Activated CD8-positive, alpha-beta memory T cell treated with anti-CD3 and anti-CD28 coated beads, Interleukin-2, amount 50 U/mL, for 1 hour (primary cell): Measurements from ENCODE around the gene AKNA.

ENCODE experiments used
- DNase-seq: peaks from one replicate; pipeline ENCODE4 v3.0.0-alpha.2; 2020; ENCODE audit errors: extremely low read depth

The AKNA gene

DNA sequence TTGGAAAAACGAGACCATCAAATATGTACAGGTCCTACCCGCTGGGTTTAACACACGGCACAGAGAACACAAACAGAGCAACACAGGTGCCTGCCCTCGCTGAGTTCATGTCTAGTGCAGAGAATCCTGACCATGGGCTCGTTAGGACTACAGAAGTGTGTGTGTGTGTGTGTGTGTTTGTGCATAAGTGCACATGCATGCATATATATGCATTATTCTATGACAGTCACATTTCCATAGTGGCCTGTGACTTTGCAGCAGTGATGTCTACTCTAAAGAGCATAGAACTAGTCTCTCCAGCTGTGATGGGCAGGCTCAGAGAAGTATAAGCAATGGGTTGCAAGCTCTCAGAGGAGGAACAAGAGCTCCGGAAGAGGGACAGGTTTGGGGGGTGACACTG lies 30.4 kb downstream of the AKNA start:
- no peak for DNase-seq

DNA sequence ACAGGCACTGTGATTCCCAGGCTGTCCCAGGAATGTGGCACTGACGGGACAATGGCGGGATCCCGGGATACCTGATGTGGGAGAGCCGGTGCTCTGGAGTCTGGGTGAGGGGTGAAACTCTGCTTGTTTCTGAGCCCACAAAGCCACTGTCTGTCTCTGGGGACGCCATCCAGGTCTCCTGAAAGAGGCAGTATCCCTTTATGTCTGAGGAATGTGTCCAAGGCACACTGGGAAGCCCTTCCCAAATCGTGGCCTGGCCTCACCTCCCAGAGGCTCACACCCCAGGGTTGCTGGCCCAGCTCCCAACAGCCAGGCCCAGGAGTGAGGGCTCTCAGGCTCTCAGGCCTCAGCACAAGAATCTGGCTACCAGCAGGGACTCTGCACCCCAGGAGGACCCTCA lies 31.0 kb downstream of the AKNA start:
- DNase-seq = no peak

DNA sequence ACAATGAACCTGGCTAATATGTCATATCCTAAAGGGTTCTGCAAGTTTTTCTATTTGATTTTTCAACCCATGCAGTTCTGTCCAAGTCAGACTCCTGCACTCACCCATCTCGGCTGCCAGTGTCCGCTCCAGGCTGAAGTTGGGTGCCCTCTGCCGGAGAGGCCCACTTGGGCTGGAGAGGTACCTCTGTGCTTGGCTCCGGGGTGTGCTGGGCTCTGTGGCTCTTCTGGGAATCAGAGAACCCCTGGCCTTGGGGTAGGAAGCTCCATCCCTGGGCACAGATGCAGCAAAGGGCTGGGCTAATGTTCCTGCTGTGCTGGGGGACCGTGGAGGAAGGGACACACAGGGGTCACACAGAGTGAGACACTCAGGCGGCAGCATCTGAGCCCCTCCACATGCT lies 32.0 kb downstream of the AKNA start:
- DNase-seq = no peak

DNA sequence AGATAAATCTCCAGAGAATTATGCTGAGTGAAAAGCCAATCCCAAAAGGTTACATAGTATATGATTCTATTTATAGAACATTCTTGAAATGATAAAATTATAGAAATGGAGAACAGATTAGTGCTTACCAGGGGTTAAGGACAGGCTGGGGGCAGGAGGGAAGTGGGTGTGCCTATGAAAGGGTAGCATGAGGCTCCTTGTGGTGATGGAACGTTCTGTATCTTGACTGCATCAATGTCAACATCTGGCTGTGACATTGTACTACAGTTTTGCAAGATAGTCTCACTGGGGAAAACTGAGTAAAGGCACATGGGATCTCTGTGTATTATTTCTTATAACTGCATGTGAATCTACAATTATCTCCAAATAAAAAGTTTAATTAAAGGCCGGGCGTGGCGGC lies 35.9 kb downstream of the AKNA start:
- DNase-seq = no peak

DNA sequence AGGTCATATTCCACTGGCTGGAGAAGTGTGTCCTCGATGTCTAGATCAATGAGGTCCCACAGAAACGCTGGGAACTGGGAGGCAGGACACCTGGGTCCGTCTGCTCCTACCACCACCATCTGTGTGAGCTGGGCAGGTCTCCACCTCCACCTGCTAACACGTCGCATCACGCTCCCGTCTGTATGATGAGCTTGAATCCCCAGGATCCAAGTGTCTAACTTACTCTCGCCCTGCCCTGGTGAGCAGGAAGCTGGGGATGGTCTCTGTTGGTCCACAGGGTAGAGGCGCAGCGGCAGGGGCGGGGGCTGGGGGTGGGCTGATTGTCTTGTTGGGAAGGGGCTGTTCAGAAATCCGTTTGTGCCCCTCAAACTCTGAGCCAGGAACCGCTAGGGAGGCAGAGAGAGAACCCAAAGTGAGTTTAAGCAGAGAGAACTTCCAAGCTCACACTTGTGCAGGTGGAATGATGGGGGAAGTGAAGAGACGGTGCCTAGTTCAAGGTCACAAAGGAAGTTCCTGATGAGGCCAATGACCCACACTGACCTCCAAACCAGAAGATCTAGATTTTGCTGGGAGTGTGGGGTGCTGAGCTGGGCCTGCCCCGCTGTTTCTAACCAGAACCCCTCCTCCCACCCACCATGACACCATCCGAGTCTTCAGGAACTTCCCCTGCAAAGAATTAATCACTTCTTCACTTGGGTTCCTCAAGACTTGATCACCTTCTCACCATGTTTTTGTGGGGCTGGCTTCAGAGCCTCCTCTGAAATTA lies 37.0 kb downstream of the AKNA start:
- DNase-seq = no peak

DNA sequence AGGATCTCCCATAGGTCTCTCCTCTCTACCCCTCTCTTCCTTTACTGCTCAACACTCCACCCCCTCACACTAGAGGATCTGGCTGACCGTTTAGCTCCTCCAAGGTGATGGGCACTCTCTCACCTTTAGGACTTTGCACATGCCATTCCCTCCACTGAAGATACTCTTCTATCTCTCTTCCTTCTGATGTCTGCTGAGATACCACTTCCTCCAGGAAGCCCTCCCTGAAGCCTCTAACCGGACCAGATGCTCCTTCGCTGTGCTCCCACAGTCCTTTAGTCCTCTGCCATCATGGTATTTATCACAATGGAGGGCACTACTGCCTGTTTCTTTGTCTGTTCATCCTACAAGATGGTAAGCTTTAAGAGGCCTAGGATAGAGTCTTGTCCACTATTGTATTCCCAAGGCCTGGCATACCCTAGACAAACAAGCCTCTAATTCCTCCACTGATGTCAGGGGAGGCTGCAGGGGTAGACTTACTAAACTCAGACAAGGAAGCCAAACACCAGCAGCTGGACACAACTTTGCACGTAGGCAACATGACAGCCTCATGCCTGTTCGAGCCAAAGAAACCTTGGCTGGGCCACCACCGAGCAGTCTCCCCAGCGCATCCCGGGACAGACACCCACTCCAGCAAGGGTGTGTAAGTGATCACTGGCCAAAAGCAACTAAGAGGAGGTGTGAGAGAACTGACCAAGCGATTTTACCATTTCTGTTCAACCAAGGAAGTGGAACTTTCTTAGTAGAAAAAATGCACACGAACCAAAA lies 37.9 kb downstream of the AKNA start:
- no peak for DNase-seq

DNA sequence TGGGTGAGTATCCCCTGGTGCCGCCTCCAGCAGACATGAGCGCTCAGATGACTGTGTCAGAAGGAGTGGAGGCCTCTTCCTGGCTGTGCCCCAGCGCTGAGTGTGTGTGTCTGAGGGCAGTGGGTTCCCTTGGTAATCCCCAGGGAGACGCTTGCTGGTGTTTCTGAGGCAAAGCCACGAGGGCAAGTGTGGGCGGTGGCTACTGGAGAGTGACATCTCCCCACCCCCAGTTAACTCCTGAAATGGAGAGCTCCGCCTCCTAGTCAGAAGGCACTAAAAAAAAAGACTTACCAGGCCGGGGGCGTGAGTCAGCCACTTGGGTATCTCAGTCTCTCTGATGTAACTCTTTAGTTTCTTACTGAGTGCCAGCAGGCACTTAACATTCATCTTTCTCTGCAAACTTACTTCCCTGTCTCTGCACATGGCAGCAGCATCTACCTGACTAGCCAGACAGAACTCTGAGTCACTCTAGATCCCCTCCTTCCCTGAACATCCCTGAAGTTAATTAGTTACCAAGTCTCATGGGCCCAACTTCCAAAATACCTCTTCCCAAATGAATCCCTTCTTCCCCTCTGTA lies 38.8 kb downstream of the AKNA start:
- no peak for DNase-seq

DNA sequence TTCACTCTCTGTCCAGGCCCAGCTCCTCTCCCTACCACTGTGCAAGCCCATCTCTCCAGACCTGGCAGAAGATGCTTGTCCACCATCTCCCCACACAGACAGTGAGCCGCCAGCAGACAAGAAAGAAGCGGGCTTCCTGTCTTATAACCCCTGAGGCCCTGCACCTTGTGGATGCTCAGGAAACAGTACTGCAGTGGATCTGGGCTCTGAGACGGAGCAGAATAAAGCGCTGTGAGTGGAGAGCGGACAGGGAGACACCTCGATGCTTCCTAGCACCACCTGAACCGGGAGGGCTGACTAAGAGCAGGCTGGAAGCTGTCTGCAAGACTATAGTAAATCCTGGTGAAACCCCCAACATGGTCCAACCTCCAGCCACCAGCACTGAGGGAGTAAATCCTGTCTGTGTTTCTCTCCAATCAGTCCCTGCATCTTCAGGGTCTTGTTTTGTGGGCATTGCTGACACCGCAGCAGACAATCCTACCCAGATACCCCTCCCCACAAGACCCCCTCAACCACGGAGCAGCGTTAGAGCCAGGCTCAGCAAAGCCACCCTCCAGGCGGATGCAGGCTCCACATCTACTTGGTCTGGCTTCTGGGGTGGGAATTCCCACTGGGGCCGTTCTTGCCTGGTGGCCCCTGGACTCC lies 39.4 kb downstream of the AKNA start:
- no peak for DNase-seq

DNA sequence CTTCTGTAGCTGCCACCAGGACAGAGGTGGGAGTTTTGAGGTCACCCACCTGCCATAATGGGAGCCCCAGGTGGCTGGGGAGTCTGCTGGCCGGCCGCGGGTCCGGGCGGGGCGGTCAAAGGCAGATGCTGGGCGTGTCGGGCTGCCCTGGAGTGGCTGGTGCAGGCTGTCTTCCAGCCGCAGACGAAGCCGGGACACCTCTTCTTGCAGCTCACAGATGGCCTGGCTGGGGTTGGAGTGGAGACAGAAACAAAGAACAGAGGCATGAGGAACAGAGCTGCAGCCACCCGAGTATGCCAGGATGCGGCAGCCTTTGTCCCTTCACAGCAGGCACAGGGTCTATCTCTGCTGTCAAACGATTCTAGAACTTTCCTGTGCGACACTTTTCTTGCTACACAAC lies 40.1 kb downstream of the AKNA start:
- no peak for DNase-seq

DNA sequence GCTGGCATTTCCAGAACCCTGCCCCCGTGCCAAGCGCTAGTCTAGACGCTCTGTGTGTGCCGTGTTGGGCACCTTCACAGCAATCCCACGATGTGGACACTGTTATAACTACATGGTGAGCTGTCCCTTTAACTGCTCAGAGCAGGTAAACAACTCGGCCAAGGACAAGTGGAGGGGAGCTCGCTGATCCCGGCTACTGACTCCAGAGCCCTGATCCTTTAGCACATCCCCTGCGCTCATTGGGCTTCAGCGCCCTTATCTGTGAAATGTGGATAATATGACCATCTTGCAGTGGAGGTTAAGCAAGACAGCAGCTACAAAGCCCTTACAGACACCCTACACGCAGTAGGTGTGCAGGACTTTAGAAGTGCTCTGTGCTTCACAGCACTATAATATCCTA lies 41.6 kb downstream of the AKNA start:
- DNase-seq = no peak

DNA sequence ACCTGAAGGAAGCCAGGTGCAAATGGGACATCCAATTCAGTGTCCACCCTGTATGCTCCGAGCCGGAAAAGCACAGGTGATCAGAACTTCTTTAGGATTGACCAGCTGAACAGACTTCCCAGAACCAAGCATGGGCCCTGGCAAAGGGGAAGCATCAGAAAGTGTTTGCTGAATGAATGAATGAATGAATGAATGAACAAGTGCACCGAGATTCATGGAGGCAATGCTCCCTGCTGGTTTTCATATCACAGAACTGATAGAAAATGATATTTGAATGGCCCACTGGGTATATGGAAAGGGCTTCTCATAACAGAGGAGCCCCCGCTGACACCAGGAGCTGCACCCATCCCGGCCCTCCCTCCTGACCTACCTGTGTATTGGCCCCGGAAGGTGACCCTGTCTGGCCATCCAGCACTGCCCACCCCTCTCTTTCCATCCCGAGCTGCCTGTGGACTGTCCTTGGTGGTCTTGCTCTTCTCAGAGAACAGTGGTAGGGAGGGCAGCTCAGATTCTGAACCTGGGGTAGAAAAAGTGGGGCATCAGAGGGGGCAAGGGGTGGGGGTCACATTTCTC lies 42.2 kb downstream of the AKNA start:
- DNase-seq = no peak

DNA sequence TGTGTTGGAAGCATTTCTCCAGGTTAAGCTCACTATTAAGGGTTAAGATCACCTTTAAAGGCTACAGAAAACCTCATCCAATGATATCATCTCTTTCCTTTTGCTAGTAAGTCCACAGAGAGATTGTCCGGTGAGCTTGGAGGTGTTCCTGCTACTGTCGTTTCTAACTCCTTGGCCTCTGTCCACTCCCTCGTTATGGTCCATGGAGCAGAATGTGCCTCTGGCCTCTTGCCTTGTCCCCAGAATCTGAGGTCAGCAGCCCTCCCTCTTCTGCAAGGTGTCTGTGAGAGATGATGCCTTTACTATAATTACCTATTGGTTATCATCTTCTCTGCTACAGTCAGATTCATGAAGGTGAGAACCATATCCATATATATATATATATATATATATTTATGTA lies 43.1 kb downstream of the AKNA start:
- DNase-seq = no peak

DNA sequence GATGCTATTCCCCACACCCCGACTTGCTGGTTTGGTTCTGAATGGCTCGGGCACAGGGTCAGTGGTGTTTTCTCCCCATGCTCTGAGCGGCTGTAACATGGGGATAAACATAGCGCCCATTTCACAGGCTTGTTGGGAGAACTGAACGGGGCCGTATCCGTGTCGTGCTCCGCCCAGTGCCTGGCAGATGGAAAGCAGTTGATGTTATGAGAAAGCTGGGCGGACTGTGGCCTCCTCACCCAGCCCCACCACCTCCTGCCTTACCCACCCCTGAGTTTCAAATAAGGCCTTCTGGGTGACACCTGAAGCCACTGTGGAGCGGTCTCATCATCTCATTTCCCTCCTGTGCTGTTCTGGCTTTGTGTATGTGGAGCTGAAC lies 43.6 kb downstream of the AKNA start:
- no peak for DNase-seq

DNA sequence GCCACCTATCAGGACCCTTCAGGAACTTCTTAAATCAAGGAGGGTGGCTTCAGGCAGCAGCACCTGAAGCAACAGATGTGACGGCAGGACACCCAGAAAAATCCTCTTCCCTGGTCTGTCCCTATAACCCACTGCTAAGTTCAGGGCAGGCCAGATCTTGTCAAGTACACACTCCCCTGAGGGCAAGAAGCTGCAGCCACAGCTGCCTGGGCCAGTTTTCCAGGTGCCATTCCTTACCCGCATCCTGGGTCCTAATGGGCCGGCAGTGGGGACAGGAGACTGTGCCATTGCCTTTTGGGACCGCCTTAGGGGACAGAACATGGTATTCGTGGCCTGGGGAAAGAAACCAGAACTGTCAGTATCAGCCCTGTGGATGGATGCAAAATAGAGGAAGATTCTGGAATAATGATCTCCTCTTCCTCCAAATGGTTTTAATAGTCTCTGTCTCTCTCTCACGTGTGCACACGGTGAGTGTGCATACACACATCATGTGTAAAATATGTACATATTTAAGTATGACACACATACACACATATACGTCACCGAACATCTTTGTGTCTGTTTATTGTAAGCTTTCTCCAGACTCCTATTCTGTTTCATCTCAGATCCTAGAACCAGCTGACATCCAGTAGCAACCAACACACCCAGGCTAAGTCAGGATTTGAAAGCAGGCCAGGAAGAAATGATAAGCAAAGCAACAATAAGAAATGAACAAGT lies 44.2 kb downstream of the AKNA start:
- no peak for DNase-seq

DNA sequence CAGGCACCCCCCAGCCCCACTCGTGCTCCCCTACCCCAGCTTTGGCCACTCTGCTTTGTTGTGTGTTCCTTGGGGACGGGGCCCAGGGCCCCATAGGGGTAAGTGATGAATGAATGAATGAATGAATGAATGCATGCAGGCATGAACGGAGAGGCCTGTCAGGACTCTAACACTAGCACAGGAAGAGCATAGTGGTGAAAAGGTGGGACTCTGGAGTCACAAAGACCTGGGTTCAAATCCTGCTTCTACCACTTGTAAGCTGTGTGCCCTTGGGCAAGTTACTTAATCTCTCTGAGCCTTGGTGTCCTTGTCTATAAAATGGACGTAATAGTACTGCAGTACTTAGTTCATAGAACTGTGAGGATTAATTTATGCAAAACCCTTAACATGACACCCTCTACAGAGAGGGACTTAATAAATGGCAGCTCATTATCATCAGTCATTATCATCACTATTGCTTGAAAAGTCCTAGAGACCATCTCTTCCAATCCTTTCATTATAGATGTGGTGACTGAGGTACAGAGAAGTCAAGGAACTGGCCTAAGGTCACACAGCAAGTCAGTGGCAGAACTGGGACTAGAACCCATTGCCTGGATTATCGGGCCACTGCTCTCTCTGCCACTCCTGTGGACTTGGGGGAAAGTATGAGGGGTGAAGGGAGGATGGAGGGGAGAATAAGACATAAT lies 44.9 kb downstream of the AKNA start:
- no peak for DNase-seq

DNA sequence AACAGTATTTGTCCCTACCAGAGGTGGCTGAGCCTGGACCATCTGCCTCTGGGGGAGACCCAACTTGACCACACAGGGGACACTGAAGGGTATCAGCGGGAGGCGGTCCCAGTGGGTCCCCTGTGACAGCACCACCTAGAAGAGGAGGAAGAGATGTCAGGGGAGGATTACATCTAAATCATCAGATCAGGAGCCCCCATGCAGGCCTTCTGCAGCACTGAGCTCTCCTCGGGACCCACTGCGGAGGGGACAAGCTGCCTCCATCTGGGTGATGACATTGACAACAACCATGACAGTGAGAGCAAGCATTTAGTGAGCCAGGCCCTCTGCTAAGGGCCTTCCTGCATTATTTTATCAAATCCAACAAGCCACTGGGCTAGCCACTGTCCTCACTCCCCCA lies 45.8 kb downstream of the AKNA start:
- no peak for DNase-seq

DNA sequence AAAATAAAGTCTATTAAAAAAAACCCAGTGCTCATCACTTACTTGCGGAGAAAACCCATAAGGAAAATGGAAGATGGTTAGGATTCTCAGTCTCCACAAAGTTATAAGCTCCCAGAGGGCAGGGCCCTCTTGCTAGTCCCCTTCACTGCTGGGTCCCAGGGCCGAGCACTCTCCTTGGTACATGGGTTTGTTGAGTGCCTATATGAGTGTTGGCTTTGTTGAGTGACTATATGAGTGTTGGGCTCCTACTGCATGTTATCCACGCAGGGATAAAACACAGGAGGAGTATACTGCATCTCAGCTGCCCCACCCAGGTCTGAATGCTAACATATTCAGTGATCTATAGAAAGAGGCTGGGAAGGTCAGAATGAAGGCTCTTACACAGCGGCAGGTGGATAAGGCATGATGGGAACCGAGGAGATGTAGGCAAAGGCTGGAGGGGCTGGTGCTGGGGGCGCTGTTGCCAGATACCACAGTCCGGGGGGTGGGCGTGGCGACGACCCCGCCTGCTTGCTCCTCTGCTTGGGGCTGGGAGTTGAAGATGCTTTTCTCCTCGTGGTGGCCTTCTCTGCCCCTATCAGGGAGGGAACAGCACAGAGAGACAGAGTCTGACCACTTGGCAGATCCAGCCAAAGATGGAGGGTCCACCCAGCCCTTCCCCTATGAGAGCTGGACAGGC lies 46.5 kb downstream of the AKNA start:
- no peak for DNase-seq

DNA sequence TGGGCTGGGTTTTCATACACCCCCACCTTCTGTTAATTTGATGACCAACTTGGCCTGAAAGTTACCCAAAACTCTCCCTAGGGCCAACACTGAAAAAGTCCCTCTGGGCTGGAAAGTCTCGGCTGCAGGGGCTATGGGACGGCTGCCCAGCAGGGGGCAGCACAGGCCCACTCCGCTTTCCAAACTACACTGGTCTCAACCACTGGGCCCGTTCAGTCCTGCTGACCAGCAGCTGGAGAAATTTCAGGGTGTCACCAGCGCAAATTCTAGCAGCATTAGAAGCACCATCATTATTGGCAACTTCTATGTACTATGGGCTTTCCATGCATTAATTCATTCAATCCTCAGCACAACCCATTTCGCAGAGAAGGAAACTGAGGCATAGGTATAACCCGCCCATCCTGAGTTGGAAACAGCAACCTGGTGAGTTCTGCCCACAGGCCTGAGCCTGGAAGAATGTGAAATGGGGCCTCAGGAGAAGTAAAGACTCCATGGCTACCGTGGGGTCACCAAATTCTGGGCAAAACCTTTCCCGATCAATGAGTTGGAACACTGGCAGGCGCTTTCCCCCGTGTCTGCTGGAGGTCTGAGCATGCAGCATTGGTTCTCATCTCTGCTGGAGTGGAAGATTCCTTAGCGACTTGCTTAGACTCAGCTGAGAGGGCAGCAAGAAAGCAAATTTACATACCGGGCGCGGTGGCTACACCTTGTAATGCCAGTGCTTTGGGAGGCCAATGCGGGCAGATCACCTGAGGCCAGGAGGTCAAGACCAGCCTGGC lies 48.5 kb downstream of the AKNA start:
- no peak for DNase-seq

DNA sequence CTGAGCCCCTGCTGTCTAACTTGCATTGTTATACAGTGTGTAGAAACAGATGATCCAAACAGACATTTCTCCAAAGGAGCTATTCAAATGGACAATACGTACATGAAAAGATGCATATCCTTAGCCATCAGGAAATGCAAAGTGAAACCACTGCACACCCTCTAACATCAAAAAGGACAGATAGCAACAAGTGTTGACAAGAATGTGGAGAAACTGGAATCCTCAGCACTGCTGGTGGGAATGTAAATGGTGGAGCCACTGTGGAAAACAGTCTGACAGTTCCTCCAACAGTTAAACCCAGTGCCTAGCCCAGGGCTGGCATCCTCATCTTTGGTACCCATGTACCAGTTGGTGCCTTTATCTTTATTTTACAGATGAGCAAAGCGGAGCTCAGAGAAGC lies 49.6 kb downstream of the AKNA start:
- no peak for DNase-seq
